ENCODE results near the gene PLK3. TPM values are rescaled to one million over a fixed set of nuclear protein-coding genes. Genes with fewer than 3 reads are reported as not detected.
A peak's percentile ranks its signal among the peaks of the same experiment; 100 is the strongest.

The PLK3 gene
- total and polyA plus RNA-seq, 10 of the 15 experiments (the other 5 are each of a cell fraction or from before 2014, with no cell fraction given), result 1.5 to 23.2 (median 12.1) TPM

DNA sequence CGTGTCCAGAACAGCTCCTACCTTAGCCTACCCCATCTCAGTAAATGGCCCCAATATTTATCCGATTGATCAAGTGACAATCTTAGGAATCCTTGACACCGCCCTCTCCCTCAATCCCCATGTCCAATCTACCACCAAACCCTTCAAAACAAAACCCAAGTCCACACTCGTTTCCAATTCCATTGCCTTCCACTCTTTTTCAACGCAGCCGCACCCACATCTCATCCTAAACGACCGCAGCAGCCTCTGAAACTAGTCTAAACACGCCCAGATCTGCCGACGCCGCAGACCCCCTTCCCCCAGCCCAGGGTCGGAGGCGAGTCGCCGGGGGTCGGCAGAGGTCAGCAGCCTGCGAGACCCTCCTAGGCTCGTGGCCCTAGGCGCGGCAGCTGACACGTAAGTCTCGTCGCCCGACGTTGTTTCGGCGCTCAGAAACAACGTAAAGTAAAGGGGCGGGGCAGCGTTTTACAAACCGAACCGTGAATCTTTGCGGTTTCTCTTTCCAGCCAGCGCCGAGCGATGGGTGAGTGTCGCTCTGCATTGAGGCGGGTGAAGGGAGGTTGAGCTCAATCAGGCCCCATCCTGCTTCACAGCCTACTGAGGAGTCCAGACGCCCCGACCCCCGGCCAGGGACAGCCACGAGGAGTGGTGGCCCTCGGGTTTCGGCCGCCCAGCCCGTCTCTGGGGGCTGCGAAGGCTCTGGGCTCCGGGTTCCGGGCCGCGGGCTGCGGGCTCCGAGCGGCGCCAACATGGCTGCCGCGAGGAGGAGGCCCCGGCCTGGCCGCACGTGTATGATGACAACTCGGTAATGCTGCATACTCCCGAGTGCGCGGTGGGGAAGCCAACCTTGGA, 24.9 kb upstream of the PLK3 start, which contains the start of gene RPS8 (continued):
- TF ChIP-seq ZNF592 (IDR thresholded peaks at IDR 0.05) (0 out of 2 replicates have a peak, but pooled peaks have one; percentile 70), PML (IDR thresholded peaks at IDR 0.05; ENCODE audit: low read length) (peak; percentile 99), SRF (IDR thresholded peaks at IDR 0.05; ENCODE audit: low read depth in 2 of 2, low read length in 2 of 2) (peak in 1 of 2 experiments; percentile 92; a peak in 2 of 4 replicates), HDAC6 (IDR thresholded peaks at IDR 0.05; ENCODE audit: unreplicated experiment) (peak; percentile 70), STAT3 (IDR thresholded peaks at IDR 0.05; ENCODE audit: low read depth, low read length) (no peak), SIX5 (IDR thresholded peaks at IDR 0.05; ENCODE audit: low read depth, low read length, severe bottlenecking) (peak; percentile 42), RELA (IDR thresholded peaks at IDR 0.05; ENCODE audit: borderline replicate concordance, partially characterized antibody) (no peak), SREBF2 (IDR thresholded peaks at IDR 0.05; ENCODE audit: low read length) (no peak), ZNF217 (IDR thresholded peaks at IDR 0.05) (peak; percentile 39; the same call in 1 of the 2 replicates), GATAD2B (conservative IDR thresholded peaks at IDR 0.05; ENCODE audit: low read depth) (peak; percentile 87), GABPA (IDR thresholded peaks at IDR 0.05; ENCODE audit: low read depth) (no peak), CEBPB (IDR thresholded peaks at IDR 0.05; ENCODE audit: borderline replicate concordance in 1 of 2, low read depth in 2 of 2, low read length in 2 of 2) (no peak), BMI1 (IDR thresholded peaks at IDR 0.05; ENCODE audit: borderline replicate concordance) (no peak), STAT1 (conservative IDR thresholded peaks at IDR 0.05) (peak; percentile 77; the same call in 1 of the 2 replicates), TAF1 (IDR thresholded peaks at IDR 0.05; ENCODE audit: borderline replicate concordance, low read depth, low read length) (peak; percentile 99), E2F8 (IDR thresholded peaks at IDR 0.05; ENCODE audit: low read depth, partially characterized antibody) (peak; percentile 44), ASH2L (IDR thresholded peaks at IDR 0.05; ENCODE audit: borderline replicate concordance, low read depth) (no peak; the same call in none of the 2 replicates), DPF2 (IDR thresholded peaks at IDR 0.05) (peak; percentile 82), ZNF24 (IDR thresholded peaks at IDR 0.05) (peak; percentile 72; the same call in 1 of the 2 replicates)
- TF ChIP-seq, protein P1, sequence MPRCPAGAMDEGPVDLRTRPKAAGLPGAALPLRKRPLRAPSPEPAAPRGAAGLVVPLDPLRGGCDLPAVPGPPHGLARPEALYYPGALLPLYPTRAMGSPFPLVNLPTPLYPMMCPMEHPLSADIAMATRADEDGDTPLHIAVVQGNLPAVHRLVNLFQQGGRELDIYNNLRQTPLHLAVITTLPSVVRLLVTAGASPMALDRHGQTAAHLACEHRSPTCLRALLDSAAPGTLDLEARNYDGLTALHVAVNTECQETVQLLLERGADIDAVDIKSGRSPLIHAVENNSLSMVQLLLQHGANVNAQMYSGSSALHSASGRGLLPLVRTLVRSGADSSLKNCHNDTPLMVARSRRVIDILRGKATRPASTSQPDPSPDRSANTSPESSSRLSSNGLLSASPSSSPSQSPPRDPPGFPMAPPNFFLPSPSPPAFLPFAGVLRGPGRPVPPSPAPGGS (IDR thresholded peaks at IDR 0.05; ENCODE audit: borderline replicate concordance, insufficient read depth, low read depth, low read length, poor library complexity, severe bottlenecking), result peak; percentile 44

Measured in GM12878 (cell line).